GM21360 (cell line): Measurements from ENCODE around the gene EIF4EBP2.

Experiments
- ATAC-seq: cut with Tn5 transposase; IDR thresholded peaks from one replicate; pipeline ENCODE4 v1.9.1; 2021; ENCODE audit warnings: mild to moderate bottlenecking, moderate library complexity; ENCODE audit not compliant: unreplicated experiment

Gene EIF4EBP2

GRCh38 chr10:70430493-70431445 is 26.8 kb downstream of the EIF4EBP2 start:
- no peak for ATAC-seq

GRCh38 chr10:70432101-70432500 is 28.2 kb downstream of the EIF4EBP2 start:
- ATAC-seq = no peak

- ATAC-seq = no peak
Observed at GRCh38 chr10:70432561-70433263, 28.8 kb downstream of the EIF4EBP2 start.

GRCh38 chr10:70433581-70434280 is 29.8 kb downstream of the EIF4EBP2 start:
- ATAC-seq = no peak

DNA sequence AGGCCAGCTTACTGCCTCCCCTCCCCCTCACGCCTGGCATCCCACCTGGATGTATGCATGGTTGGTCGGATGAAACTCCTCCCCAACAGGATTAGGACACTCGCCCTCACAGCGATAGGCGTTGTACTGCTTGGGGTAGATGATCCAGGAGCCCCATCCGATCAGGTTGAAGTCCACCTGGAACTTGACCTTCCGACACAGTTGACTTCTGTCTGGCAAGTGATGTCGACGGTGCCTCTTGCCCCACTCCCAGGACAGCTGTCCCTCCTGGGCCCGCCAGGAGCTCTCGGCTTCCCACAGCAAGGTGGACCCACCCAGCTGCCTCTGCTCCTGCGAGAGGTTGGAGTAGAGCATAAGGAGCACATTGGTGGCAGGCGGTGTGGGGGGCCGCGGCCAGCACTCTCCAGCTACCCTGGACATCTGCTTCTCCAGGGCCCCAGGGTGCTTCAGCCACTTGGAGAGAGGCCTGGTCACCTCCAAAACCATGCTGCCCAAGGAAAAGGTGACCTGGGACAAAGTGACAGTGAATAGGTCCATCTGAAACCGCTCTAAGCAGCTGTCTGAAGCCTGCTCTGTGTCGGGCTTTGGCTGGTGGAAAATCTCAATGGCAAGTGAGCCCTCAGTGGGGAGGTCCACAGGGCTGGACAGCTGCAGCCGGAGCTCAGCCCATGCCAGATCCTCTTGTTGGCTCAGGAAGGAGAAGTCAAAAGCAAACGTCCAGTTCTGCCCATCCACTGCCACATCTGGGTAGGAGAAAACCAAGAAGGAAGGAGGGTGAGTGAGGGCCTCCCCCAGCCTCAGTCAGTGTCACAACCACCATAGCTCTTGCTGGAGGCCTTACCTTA is 31.5 kb downstream of the EIF4EBP2 start:
- no peak for ATAC-seq

GRCh38 chr10:70437721-70438120 is 33.8 kb downstream of the EIF4EBP2 start:
- no peak for ATAC-seq

GRCh38 chr10:70440296-70441160 is 36.6 kb downstream of the EIF4EBP2 start:
- no peak for ATAC-seq

DNA sequence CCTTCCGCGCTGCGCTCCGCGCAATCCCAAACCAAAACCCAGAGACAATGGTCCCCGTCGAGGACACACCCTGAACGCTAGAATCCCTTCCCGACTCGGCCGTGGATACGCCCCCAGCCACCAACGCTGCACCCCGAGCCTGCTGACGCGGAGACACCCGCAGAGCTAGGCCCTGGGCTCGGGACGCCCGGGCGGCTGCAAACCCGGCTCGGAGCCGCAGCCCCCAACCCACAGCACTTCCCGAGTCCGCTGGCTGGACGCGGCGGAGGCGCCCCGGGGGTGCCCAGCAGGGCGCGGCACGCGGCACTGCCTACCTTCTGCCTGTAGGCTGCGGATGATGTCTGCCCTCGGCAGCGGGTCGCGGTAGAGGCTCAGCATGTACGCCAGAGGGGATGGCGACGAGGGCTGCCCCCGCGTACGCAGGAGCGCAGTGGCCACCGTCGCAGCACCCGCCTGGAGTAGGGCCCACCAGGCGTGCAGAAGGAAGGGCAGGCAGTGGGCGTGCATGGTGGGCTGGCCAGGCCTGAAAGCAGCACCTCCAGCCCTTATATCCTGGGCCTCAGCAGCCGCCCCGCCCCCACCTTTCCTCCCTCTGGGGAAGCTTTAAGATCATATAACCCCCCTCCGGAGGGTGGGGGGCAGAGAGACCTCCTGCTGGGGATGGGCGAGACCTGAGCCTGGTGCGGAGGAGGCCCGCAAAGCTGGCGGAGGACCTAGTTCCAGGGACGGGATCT is 37.4 kb downstream of the EIF4EBP2 start, which contains the start of gene NODAL:
Gene NODAL (minus strand): TSS at position 521 of the 734 bp plus-strand sequence. CDS start 14 bp downstream, at position 507.
- no peak for ATAC-seq

GRCh38 chr10:70441895-70442309 is 38.0 kb downstream of the EIF4EBP2 start:
- ATAC-seq = no peak

DNA sequence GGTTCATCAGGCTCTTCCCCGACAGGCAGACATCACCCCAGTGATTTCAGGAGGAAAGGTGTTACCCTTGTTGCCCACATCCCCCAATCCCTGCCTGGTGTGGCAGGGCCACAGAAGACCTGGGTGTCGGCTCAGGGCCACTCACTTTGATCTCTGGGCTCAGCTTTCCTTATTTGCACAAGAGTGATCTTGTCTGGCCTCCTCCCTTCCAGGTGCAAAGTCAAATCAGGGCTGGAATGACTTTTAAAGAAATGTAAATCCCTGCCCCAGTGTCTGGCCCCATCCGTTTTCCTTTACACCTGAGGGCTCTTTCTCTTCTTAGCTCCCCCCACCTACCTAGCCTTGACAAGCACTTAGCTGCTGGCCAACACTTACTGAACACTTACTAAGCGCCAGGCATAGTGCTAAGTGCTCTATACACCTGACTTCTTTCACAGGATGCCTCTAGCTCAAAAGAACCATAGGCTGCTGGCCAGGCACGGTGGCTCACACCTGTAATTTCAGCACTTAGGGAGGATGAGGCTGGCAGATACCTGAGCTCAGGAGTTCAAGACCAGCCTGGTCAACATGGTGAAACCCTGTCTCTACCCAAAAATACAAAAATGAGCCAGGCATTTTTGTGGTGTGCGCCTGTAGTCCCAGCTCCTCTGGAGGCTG is 38.5 kb downstream of the EIF4EBP2 start:
- no peak for ATAC-seq

DNA sequence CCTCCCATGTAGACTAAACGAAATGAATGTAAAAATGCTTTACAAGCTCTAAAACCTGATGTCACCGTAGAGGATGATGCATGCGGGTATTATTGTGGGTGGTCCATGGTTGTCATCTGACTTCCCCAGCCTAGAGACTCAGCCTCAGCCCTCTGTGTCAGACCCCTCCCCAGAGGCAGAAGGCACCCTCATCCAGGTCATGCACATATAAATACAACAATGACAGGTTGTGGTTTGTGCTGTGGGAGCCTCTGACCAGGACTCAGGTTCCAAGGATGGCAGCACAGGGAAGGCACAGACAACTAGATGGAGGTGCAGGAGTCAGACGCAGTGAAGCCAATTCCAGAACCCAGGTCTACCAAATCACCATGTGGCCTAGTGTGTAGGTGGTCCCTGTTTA is 40.8 kb downstream of the EIF4EBP2 start:
- ATAC-seq = no peak

DNA sequence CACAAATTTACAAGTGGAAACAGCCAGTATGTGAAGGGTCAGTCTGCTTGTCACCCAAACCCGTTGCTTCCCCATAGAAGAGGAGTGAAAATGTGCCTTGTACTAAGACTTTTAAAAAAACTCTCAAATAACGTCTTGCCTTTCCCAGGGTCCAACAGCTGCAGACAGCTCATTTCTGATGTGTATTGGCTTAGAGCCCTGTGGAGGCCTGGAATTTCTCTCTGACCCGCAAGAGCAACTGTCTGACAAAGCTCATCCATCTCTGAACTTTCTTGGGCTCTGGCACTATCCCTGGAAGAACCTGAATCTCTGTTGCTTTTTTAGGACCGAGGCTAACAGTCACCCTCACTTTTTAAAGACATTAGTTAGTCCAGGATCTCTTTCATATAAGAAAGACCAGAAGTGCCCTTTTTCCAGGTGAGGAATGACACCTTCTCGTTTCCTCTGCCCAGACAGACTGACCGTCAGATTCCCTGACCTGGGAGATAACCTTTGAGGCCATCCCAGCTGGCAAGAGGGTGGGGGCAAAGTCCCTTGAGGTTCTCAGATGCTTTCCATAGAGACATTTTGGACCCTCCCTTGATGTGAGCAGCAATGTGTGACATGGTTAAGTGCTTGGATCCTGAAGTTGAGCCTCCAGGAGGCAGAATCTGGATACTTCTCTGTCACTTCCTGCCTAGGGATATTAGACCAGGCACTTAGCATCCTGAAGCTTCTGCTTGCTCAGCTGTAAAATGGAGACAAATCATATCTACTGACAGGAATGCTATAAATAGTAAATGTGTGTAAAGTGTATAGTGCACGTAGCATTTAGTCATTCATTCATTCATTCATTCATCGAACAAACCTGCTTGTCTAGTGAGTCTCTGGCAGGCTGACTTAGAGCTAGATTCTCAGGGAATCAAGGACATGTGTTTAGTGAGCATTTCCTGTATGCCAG is 42.0 kb downstream of the EIF4EBP2 start:
- no peak for ATAC-seq

- ATAC-seq = no peak
Observed at GRCh38 chr10:70448236-70448635, 44.3 kb downstream of the EIF4EBP2 start.

GRCh38 chr10:70455213-70455630 is 51.3 kb downstream of the EIF4EBP2 start:
- no peak for ATAC-seq

DNA sequence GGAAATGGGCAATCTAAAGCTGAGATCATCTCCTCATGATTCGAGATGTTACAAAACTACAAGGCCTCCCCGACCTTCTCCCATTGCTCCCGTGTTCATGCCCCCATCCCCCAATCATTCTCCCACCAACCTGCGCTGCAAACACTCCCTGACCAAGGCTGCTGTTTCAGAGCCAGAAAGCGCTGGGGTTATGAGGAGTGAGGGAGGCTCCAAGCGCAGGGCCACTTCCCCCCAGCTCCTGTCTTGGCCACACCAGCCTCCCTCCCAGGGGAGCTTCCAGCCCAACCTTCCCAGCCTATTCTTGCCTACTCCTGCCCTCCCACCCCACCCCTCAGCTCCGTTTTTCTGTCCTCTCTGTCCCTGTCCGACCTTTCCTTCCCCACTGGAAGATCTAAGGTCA is 52.2 kb downstream of the EIF4EBP2 start:
- ATAC-seq = no peak

DNA sequence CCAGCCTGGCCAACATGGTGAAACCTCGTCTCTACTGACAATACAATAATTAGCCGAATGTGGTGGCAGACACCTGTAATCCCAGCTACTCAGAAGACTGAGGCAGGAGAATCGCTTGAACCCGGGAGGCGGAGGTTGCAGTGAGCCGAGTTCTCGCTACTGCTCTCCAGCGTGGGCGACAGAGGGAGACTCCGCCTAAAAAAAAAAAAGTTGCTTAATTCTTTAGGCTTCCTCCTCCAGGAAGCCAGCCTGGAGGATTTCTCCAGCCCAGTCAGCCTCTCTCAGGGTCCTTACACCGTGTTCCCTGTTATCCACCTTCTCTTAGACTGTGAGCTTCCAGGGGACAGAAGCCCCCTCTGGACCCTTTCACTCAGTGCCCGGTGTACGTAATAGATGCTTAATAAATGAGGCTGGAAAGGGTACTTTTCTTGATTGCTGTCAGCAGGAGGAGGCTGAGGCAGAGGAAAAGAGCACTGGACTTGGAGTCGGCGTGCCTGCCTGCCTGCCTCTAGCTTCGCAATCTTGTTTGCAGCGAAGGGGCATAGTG is 53.9 kb downstream of the EIF4EBP2 start:
- ATAC-seq = no peak
